Stimulated activated CD8-positive, alpha-beta memory T cell treated with anti-CD3 and anti-CD28 coated beads, Interleukin-2, amount 100 ng/mL, for 1 hour (primary cell): ENCODE measurements around the gene NPEPL1.

ENCODE experiments used
- DNase-seq, 2 donors: peaks; one replicate each; pipeline ENCODE4 v3.0.0-alpha.2; 2020; ENCODE audit warnings: low read depth in 2 of 2

The NPEPL1 gene

DNA sequence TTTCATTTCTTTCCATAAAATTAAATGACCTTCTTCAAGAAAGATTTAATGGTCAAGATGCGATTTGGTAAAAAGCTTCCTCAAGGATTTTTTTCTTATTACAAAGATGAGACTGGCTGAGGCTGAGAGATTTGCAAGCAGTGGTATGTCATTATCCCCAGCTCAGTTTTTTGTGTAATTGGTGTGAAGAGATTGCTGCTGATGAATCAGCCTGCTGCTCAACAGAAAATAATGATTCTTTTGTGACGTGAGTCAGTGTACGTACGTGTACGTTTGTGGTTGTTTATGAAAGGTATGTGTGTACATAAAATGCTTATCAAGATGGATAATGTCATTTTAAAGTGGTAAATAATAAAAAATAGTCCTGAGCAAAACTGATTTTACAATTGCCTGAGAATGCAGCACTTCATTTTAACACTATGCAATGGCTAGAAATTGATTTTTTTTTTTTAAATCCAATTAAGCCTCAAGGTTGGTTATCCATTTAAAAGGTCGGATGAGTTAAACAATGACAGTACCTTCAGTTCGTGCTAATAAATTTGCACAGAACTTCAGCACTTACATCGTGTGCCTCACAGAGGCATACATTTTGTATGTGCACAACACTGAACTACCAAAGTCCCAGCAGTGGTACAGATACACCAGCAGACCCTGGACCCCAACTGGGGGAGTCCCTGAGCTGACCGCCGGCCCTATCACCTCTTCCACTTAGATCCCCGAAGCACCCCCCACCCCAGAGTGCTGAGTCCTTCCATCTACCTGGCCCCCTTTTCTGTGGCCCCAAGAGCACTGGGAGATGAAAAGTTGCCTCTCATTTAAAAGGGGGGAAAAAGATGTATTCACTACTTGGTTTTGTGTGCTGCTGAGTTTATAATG, 9.7 kb upstream of the NPEPL1 start:
- DNase-seq = no peak

DNA sequence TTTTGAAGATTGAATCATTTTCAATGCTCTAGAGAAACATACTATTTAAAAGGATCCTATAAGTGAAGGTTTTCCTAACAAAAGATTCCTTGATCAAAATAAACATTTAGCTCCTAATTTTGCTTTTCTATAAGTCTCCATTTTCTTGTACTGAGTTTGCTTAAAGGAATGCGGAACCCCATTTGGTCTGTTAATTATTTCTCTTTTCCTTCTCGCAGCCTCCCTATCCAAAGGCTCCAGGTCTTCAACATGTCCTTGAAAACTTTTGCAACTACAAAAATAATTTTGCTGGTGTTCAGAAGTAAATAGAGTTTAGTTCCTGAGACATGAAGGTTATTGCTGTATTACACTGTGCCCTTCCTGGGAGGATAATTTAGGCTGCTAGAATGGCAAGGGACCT, 8.3 kb upstream of the NPEPL1 start:
- DNase-seq = no peak

DNA sequence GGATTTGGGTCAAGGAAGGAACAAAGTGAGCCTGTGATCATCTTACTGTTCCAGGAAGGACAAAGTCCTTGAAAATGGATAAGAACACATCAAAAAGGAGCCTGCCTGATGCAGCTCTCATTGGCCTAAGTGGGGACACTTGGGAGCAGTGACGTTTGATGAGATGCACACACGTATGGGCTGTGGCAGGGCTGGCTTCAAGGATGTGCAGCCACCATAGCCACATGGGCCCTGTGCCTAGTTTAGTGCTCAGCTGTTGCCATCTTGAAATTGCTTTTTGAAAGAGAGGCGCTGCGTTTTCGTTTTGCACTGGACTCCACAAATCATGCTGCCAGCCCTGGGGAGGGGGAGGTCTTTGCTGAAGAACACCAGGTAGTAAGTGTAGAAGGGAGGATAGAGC, 6.6 kb upstream of the NPEPL1 start:
- DNase-seq = no peak

DNA sequence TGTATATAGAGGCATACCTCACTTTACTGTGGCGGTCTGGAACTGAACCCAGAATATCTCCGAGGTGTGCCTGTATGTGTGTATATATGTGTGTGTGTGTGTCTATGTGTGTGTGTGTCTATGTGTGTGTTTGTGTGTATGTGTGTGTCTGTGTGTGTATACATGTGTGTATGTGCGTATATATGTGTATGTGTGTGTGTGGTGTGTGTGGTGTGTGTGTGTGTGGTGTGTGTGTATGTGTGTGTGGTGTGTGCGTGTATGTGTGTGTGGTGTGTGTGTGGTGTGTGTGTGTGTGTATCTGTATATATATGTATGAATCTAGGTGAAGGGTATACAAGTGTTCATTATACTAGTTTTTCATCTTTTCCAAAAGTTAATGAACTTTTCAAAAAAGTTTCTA, 4.2 kb upstream of the NPEPL1 start:
- no peak for DNase-seq

DNA sequence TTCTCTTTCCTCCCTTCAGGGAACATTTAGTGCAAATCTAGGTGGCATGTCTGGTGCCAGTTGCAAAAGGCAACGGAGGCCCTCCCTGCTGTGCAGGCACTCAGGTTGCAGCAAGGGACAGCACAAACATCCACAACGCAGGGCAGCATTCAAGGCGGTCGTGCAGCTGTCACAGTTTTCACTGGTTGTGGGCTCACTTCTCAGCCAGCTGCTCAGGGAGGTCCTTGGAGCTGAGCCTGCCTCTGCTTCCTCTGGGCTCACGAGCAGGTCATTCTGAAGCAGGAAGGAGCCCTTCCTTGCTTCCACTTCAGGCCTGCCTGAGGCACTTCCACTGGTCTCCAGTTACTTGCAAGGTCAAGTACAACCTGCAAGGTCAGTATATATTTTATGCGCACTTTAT, 3.8 kb upstream of the NPEPL1 start:
- DNase-seq = no peak

DNA sequence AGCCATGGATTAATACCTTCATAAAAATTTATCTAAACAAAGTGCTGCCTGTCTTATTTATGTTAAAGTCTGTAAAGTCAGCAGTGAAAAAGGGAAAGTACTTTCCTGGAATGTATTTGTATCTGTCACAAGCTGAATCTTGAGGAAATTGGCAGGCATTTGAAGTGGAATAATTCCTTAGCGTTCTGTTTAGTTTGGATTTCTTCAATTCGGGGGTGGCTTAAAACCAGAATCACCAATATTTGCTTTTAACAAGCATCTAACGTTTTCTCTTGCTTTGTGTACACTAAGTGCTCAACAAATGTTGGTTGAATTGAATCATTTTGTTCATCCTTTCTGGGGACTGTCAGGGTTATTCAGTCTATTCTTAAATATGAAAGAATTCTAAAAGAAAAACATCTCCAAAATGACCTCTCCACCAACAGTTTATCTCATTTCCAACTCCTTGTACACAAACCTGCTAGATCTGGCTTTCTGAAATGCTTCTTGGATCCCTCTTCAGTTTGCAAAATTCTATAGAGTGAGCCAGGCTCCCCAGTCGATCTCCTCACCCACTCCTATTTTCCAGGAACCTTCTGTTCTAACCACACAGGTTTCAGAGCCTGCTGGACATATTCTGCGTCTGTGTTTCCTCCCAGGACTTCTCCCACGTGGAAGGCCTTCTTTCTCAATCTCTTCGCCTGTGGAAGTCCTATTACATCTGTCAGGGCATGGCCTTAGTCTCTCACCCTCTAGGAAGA, 2.0 kb upstream of the NPEPL1 start:
- DNase-seq = no peak

DNA sequence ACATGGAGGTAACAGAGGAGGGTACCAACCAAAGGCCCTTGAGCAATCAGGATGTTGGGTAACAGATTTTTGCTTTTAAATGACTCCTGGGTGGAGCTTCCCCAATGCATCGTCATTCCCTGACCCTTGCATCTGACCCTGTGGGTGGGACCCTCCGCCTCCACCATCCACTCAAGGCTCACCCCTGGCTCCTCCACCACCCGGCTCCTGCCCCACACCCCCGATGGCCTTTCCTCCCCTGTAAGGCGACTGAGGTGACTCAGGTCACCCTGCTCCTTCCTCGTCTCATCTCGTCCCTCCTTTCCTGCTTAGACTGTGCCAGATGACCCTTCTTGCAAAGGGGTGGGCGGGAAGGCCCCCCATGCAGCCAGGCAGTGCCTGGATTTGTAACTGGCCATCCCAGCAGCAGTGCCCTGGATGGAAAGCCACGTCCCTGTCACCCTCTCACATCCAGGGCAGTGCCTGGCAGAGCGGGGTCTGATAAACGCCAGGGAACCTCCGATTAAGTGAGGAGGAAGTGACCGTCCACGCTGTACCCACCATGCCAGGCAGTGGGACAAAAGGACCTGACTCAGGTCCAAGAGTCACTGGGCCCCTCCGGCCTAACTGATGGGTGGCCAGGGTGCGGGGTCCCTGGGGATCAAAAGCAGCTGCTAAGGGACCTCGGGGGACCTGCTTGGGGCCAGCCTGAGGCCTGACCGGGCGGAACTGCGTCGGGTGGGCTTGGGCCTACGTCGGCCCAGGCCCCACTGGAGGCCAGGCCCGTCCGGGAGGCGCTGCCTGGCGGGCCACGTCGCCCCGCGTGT, 624 bp upstream of the NPEPL1 start:
- DNase-seq = no peak

DNA sequence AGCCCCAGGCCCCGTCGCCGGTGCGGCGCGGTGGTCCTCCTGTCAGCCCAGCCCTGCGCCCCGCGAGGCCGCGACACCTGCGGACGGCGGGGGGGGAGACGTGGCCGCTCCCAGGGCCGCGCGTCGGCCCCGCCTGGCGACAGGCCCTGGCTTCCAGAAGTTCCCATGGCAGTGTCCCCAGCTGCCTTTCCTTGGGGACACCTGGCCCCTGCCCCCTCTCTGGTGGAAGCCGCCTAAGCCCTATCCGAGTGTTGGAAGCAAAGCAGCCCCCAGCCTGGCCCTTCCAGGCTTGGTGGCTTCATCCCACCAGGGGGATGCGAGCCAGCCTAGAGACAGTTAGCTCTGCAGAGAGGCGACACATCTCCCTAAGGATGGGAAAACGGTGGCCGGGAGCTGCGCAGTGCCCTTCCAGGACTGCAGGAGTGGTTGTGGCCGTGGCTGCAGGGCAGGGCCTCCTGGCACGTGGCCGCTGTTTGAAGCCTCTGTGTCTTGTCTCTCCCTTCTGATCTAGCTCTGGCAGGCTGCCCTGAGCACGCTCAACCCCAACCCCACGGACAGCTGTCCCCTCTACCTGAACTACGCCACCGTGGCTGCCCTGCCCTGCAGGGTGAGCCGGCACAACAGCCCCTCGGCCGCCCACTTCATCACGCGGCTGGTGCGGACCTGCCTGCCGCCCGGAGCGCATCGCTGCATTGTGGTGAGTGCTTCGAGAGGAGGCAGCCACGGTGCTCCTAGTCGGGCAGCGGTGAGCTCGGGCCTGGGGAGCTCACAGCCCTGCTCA, 816 bp downstream of the NPEPL1 start:
- no peak for DNase-seq

DNA sequence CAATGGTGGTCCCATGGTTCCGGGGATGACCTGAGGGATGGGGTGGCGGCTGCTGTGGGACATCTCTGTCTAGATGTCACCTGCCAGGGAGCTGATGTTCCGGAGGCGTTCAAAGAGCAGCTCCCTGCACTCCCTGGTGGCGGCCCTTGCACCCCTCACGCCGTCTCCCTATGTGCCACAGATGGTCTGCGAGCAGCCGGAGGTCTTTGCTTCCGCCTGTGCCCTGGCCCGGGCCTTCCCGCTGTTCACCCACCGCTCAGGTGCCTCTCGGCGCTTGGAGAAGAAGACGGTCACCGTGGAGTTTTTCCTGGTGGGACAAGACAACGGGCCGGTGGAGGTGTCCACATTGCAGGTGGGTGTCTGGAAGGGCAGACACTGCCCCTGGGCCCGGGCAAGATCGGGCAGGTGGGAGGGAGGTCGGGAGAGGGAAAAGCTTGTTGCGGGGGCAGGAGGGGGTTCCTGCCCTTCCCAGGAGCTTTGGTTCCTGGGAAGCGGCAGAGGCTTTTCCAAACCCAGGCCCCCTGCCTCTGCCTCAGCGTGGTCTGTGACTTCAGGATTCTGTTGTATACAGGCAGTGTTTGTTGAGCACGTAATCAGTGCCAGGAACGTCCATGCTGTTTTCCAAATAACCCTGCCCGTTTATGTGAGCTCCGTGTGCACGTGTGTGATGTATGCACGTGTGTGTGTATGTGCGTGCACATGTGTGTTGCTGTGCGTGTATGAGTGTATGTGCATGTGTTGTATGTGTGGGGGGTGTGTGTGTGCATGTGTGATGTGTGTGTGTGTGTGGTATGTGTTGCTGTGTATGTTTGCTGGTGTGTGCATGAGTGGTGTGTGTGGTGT, 1.9 kb downstream of the NPEPL1 start:
- DNase-seq = no peak

DNA sequence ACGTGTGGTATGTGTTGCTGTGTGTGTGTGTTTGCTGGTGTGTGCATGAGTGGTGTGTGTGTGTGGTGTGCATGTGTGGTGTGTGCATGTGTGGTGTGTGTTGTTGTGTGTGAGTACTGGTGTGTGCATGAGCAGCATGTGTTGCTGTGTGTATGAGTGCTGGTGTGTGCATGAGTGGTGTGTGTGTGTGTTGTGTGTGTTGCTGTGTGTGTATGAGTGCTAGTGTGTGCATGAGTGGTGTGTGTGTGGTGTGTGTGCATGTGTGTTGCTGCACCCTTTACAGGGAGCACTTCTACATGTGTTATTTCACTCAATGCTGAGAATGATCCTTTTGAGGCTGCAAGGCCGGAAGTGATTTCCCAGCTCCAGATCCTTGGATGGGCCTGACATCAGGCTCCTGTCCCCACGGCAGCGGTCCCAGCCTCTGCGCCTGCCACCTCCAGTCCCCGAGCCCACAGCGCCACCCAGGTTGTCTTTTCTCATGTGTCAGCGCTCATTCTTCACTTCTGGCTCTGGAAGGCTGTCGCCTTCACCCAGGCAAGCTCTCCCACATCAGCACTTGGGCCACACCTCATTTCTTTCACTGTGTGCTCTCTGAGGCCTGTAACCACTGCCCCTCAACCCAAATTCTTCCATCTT, 2.6 kb downstream of the NPEPL1 start:
- no peak for DNase-seq

DNA sequence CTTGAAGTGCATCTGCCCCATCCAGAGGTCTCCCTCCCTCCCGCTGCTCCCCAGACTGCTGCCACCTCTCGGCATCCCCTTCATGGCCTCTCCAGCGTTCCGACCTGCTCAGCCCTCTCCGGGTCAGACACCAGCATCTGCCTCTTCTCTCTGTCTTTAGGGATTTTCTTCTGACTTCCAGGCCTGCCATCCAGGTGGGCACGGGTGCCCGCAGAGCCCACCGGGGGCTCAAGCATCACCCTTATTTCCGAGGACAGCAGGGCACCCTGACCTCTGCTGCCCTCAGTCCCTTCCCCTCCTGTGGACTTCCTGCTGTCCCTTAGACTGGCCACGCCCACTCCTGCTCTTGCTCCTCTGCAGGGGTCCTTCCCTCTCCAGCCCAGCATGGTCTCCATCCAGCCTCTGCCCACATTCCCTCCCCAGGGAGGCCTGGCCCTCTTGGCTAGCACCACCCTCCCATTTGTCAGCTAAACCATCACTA, 3.3 kb downstream of the NPEPL1 start:
- no peak for DNase-seq

DNA sequence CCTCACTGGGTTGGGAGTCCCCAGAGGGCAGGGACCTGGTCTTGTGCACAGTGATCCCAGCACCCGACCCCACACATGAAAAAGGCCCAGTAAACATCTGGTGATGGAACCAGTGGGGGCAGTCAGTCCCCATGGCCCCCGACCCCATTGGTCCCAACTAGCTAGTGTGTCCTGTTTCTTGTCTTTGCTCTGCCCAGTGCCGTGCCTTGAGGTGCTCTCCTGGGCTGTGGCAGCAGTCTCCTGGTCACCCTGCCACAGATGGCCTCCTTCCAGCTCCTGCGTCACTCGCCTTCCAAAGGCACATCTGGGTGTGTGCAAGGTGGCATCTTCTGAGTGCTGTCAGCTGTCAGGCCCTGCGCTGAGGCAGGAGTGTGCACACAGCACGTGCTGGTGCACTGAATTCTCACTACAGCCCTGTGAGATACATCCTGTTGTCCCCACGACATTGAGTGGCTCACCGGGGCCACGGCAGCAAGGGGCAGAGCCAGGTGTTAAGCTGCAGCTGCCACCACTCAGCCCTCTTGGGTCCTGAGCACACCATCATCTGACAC, 3.9 kb downstream of the NPEPL1 start:
- DNase-seq = no peak

DNA sequence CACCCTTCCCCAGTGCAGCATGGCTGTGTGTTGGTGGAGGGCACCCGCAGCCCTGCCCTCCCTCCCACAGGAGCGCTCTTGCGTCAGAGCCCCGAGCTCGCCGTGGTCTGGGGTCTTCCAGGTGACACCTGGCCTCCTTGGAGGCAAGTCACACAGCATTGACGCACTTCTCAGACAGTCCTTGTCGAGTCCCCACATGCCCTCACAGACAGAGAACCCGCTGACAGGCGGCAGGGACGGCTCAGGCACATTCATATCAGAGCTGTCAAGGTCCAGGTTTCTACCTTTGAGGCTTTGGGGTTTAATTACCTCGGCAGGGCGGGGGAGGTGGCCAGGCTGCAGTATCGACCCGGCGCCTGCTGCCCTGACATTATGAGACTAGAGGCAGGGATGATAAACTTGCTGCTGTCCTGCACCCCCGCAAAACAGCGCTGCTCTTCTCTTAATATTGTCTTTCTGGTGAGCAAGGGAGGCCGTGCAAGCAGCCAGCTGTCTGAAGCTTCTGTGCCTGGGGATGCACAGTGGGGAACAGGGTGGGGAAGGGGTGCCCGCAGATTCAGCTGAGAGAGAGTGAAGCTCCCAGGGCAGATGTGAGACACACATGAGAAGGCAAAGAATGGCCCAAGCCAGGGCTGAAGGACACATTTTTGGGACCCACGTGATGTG, 4.7 kb downstream of the NPEPL1 start:
- no peak for DNase-seq

DNA sequence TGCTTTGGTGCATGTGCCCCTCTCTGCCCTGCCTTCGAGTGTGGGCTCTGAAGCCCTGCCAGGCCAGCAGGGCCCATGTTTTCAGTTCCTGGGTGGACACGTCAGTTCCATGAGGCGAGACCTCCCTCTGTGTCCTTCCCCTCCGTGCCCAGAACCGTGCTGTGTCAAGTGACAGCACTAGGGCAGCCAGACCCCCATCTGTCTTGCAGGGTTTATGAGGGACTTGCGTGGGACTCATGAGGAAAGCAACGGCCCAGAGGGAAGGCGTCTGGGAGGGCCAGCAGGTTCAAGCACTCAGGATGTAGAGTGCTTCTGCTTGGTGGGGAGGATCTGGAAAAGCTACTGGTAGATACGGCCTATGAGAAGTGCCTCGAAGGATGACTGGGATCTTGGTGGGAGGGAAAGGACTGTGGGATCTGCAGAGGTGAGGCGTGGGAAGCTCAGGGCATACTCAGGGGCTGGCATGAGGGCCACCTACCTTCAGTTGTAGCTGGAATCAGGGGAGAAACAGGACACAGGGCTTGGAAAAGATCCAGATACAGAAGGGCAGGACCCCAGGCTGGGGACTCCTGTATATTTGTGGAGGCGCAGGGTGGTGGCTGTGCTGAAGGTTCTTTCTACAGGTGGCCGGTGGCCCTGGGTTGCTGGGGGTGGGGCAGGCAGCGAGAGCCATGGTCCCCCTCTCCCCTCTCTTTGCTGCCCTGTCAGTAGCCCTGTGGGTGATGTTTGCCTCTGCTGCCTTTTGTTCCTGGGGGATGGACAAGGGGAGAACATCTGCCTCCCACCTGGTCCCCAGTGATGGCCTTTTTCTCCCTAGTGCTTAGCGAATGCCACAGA, 5.5 kb downstream of the NPEPL1 start:
- no peak for DNase-seq

DNA sequence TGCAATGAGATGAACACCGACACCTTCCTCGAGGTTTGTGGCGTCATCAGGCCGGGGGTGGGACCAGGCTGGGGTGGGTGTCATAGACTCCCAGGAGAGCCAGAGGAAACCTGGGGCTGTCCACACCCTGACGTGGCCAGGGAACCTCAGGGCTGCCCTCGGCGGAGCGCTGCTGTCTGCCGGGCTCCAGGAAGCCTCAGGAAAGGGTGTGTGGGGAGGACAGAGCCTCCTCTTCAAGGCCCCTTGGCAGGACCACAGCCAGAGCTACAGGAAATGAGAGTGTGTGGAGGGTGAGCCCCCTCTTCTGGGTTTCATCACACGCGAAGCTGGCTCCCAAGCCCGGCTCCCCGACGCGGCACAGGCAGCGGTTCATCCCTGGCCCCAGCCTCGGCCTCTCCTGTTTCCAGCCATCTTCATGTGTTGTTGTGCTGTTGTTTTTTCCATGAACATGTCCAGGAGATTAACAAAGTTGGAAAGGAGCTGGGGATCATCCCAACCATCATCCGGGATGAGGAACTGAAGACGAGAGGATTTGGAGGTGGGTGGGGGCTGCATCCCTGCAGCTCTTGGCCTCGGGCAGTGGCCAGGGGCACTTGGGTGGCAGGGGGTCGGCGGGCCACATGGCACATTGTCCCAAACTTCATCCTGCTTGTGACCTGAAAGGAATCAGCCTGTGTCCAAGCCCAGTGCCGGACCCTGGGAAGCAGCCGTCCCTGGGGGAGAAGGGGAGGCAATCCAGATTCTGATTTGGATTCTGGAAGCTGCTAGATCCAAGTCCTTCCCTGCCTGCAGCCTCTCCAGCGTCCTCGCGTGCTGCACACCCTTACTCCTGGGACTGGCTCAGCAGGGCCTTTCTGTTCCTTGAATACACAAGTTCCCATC, 6.4 kb downstream of the NPEPL1 start:
- no peak for DNase-seq

DNA sequence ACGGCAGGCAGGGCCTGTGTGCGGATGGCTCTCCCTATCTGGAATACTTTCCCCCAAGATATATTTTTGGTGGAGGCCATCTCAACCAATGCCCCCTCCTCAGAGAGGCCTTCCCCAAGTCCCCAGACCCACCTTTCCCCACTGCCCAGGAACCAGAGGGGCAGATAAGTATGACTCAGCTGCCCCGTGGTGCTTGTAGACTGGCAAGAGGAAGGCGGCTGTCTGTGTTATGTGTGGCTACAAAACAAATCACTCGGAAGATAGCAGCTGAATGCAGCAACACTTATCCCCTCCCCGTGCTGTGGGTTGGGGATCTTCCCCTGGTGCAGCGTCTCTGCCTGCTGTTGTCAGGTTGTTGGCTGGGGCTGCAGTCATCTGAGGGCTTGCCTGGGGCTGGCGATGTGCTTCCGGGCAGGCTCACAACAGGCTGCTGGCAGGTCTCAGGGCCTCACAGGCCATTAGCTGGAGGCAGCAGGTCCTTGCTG, 7.1 kb downstream of the NPEPL1 start:
- no peak for DNase-seq
